Upper lobe of left lung (tissue), 4 donors: ENCODE data around the gene HNRNPLL.

Experiments used
- CTCF ChIP-seq, 6 experiments: fragments of 450-650 bp in 4 of 6; fragments of 200-600 bp in 2 of 6; sonication (generic) in 2 of 6; IDR thresholded peaks; one replicate each; pipeline ENCODE4 v1.5.1; 2016 to 2019; ENCODE audit warnings: antibody characterized with exemption in 6 of 6
- POLR2AphosphoS5 ChIP-seq, 2 donors: sonication (generic); formaldehyde crosslinking; IDR thresholded peaks; one replicate each; pipeline ENCODE4 v1.5.1; 2017; ENCODE audit warnings: antibody characterized with exemption in 2 of 2

GRCh38 chr2:38516122-38516521 lies 86.6 kb downstream of the HNRNPLL start:
- TF ChIP-seq CTCF (IDR thresholded peaks at IDR 0.05) (no peak), POLR2AphosphoS5 (IDR thresholded peaks at IDR 0.05) (no peak)
